HK-2 (cell line): ENCODE results near the gene PNPLA3.

ENCODE experiments used
- DNase-seq: peaks from one replicate; pipeline ENCODE4 v3.0.0-alpha.2; 2018; ENCODE audit not compliant: unreplicated experiment

PNPLA3 gene

DNA sequence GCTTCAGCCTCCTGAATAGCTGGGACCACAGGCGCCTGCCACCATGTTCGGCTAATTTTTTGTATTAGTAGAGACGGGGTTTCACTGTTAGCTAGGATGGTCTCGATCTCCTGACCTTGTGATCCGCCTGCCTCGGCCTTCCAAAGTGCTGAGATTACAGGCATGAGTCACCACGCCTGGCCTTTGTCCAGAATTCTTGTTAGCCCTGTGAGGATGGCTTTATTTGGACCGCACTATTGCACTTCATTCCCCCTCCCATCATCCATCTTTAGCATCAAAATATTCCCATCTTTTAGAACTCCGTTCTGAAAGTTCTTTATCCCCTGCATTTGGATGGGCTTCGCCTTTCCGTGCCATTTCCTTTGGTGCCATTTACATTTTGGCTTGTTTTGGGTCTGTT is 34.3 kb downstream of the PNPLA3 start:
- DNase-seq: no peak

GRCh38 chr22:43964314-43964857 is 40.8 kb downstream of the PNPLA3 start:
- DNase-seq: no peak

DNA sequence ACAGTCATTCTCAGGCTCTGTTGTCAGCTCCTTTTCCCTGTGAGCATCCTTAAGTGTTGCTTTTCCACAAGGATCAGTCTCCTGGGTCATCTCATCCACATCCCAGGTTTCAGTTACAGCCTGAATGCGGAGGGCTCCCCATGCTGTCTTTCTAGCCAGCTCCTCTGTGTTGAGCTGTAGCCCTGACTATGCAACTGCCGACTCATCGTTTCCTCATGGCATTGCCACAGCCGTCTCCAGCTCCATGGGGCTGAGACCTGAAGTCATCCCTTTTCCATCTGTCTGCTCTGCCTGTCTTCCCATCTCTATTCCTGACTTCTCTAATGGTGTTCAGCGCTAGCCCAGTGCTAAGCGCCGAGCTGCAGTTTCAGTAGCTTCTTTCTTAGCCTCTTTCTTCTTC is 43.5 kb downstream of the PNPLA3 start:
- no peak for DNase-seq

DNA sequence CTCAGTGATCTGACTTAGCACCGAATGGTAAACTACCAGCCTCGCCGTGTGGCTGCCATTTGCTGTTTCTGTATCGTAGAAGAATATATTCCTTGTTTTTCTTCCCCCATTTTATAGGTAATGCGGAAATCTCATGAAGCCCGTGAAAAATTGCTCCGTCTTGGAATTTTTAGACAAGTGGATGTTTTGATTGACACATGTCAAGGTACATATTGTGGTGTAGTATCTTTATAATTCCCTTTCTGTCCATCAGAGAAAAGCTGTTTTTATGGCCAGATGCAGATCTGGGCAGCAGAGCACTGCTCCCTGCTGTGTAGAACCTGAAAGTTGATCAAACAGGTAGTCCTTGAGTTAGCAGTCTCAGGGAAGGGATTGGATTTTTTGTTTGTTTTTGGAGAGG is 45.0 kb downstream of the PNPLA3 start:
- no peak for DNase-seq

DNA sequence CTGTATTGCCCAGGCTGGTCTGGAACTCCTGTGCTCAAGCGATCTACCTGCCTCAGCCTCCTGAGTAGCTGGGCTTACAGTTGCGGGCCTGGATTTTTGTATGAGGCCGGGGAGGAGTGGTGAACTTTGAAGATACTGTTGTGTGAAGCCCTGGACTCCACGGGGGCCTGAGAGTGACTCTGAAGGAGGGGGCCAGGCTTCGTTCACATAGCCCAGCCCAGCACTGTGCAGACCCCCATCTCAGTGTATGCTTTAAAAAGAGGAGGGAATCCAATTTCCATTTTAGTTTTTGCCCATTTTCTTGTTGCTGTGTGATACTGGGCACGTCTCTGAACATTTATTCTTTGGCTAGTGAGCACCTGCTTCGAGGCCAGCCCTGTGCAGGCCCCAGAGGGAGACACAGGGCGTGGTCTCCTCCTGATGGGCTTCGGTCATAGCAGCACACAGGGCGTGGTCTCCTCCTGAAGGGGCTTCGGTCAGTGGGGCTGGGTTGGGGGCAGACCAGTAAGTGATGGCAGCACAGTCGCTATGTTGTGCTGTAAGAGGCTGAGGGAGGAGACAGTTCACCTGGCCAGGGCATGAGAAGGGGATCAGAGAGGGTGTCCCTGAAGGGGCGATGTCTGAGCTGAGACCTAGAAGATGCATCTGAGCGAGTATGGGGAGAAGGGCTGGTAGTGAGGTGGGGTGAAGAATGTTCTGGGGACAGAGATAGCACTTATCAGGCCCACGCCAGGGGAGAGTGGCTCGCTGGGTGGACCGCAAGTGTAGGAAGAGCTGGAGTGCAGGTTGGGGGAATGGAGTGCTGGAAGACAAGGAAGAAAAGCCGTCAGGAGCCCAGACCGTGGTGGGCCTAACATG is 45.6 kb downstream of the PNPLA3 start:
- no peak for DNase-seq

GRCh38 chr22:43969989-43970755 is 46.6 kb downstream of the PNPLA3 start:
- DNase-seq: no peak

GRCh38 chr22:43971112-43971511 is 47.5 kb downstream of the PNPLA3 start:
- DNase-seq: no peak

- DNase-seq: no peak
These were observed 49.4 kb downstream of the PNPLA3 start for GRCh38 chr22:43972931-43973462.

GRCh38 chr22:43974028-43974545 is 50.5 kb downstream of the PNPLA3 start:
- no peak for DNase-seq

GRCh38 chr22:43975041-43975440 is 51.4 kb downstream of the PNPLA3 start:
- no peak for DNase-seq

- DNase-seq: no peak
These were observed 53.5 kb downstream of the PNPLA3 start for GRCh38 chr22:43976861-43977795.

GRCh38 chr22:43978558-43978957 is 55.0 kb downstream of the PNPLA3 start:
- no peak for DNase-seq

DNA sequence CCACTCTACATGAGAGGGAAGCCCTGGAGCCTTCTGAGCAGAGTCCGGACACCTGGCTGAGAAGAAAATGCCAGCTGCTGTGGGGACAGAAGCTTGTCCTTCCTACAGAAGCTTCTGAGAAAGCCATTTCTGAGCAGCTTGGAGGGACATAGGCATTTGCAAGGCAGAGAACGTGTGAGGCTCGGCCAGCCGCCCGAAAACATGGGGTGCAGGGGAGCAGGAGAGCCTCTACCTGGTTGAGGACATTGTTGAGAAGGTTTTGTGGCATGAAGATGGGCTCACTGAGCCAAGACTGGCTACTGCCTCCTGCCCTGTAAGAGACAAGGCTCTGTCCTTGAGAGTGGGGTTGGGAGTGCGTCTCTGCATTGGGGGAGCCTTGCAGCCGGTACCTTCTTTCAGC is 57.0 kb downstream of the PNPLA3 start:
- DNase-seq: no peak

DNA sequence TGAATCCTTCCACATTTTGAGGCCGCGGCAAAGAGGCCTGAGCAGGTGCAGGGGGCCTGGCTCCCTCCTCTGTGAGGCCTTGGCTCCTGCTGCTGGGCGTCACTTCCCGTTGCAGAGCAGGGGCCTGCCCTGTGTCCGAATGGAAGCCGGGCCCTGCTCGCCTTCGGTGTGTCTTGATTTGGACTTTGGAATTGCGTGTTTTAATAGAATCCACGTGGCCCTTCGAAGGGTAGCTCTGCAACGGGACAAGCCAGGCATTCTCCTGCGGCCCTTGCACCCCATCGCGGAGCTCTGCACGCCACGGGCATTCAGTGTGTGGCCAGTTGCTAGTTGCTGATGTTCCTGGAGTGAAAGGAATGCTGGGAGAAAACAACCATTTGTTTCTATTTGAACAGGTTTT is 57.4 kb downstream of the PNPLA3 start:
- DNase-seq: no peak

GRCh38 chr22:43983808-43984207 is 60.2 kb downstream of the PNPLA3 start:
- DNase-seq: no peak

DNA sequence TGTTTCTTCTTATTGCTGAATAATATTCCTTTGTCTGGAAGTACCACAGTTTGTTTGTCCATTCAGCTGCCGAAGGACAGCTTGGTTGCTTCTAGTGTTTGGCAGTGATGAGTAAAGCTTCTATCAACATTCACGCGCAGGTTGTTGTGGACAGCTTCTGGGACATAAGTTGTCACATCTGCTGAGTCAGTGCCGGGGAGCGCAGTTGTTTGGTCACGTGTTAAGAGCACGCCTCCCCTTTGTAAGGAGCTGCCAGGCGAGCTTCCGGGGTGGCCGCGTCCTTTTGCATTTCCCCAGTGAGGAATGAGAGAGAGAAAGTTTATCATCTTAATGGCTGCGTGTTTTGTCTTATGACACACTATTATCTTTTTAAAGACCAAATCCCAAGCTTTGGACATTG is 61.9 kb downstream of the PNPLA3 start:
- DNase-seq: no peak

- no peak for DNase-seq
These were observed 64.7 kb downstream of the PNPLA3 start for GRCh38 chr22:43988116-43988820.

GRCh38 chr22:43988960-43989359 is 65.4 kb downstream of the PNPLA3 start:
- no peak for DNase-seq

GRCh38 chr22:43990044-43990443 is 66.4 kb downstream of the PNPLA3 start:
- no peak for DNase-seq

- DNase-seq: no peak
These were observed 67.9 kb downstream of the PNPLA3 start for GRCh38 chr22:43991316-43992020.
